ENCODE results near the gene C2orf92.

Gene C2orf92

DNA sequence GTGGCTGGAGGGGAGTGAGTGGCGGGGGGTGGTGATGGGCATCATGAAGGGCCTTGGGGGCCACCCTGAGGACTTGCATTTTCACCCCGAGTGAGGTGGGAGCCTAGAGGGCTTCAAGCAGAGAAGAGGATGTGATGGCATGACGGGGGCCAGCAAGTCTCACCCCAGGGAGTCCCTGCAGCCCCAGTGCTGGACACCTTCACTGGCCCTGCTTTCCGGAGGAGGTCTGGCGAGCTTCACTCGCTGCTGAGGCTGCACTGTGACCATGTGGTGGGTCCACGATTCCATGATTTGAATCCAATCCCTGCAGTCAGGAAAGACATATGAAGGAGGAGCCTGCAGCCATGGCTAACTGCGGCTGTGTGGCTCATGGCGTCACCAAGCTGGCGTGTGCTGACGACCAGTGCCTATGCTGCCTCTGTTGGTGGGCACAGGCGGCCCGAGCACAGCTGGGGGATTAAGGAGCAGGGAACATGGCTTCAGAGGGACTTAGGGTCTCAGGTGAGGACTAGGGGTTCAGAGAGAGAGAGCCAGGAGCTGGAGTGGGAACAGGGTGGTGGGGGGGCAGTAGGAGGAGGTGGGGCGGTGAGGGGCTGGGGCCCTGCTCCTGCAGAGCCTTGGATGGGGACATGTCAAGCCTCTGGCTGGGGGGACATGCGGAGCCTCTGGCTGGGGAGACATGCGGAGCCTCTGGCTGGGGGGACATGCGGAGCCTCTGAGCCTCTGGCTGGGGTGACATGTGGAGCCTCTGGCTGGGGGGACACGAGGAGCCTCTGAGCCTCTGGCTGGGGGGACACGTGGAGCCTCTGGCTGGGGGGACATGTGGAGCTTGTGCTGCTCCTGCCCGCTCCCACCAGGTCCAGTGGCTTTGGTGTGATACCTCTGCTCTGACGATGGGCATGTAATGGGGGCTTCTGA is 47.4 kb downstream of the C2orf92 start:
- no peaks in the 10 kb centered on the region for H3K4me1 ChIP-seq (ENCODE audit: insufficient read depth, poor library complexity, severe bottlenecking)
- H3K27ac ChIP-seq (ENCODE audit: poor library complexity, severe bottlenecking) = no peak overlapping the region
- no peak for DNase-seq (ENCODE audit: low spot score)
- ATAC-seq (ENCODE audit: low read depth) = no peak
- H3K27me3 ChIP-seq (ENCODE audit: insufficient read depth, poor library complexity, severe bottlenecking) = no peaks in the 10 kb centered on the region
- no peaks in the 10 kb centered on the region for H3K36me3 ChIP-seq (ENCODE audit: low read depth)
- H3K9me3 ChIP-seq (ENCODE audit: severe bottlenecking) = no peaks in the 10 kb centered on the region
- no peak overlapping the region for H3K4me3 ChIP-seq (ENCODE audit: severe bottlenecking)
- TF ChIP-seq, protein P1, sequence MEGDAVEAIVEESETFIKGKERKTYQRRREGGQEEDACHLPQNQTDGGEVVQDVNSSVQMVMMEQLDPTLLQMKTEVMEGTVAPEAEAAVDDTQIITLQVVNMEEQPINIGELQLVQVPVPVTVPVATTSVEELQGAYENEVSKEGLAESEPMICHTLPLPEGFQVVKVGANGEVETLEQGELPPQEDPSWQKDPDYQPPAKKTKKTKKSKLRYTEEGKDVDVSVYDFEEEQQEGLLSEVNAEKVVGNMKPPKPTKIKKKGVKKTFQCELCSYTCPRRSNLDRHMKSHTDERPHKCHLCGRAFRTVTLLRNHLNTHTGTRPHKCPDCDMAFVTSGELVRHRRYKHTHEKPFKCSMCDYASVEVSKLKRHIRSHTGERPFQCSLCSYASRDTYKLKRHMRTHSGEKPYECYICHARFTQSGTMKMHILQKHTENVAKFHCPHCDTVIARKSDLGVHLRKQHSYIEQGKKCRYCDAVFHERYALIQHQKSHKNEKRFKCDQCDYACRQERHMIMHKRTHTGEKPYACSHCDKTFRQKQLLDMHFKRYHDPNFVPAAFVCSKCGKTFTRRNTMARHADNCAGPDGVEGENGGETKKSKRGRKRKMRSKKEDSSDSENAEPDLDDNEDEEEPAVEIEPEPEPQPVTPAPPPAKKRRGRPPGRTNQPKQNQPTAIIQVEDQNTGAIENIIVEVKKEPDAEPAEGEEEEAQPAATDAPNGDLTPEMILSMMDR (IDR thresholded peaks at IDR 0.05; ENCODE audit: poor library complexity, severe bottlenecking) = no peak

DNA sequence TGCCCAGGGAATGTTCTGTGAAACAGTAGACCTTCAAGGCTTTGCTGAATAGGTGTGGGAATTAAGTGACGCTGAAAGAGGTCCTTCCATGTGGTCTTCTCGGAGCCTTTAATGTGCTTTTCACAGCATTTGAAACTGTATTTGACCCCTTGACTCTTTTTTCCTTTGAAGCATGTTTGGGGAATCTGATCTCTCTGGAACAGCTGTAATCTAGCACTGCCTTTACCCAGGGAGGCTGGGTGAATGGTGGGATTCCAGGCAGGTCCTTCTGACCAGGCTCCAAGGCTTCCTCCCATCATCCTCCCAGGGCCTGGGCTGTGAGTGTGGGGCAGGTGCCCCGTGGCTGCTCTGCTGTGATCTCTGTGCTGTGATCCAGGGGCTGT is 48.1 kb downstream of the C2orf92 start:
- TF ChIP-seq, protein P1 (IDR thresholded peaks at IDR 0.05; ENCODE audit: poor library complexity, severe bottlenecking) = no peak
- H3K9me3 ChIP-seq (ENCODE audit: severe bottlenecking) = no peaks in the 10 kb centered on the region
- H3K4me1 ChIP-seq (ENCODE audit: insufficient read depth, poor library complexity, severe bottlenecking) = no peaks in the 10 kb centered on the region
- no peaks in the 10 kb centered on the region for H3K27me3 ChIP-seq (ENCODE audit: insufficient read depth, poor library complexity, severe bottlenecking)
- H3K4me3 ChIP-seq (ENCODE audit: severe bottlenecking) = no peak overlapping the region
- no peaks in the 10 kb centered on the region for H3K36me3 ChIP-seq (ENCODE audit: low read depth)
- DNase-seq (ENCODE audit: low spot score) = no peak
- ATAC-seq (ENCODE audit: low read depth) = no peak
- no peak overlapping the region for H3K27ac ChIP-seq (ENCODE audit: poor library complexity, severe bottlenecking)

DNA sequence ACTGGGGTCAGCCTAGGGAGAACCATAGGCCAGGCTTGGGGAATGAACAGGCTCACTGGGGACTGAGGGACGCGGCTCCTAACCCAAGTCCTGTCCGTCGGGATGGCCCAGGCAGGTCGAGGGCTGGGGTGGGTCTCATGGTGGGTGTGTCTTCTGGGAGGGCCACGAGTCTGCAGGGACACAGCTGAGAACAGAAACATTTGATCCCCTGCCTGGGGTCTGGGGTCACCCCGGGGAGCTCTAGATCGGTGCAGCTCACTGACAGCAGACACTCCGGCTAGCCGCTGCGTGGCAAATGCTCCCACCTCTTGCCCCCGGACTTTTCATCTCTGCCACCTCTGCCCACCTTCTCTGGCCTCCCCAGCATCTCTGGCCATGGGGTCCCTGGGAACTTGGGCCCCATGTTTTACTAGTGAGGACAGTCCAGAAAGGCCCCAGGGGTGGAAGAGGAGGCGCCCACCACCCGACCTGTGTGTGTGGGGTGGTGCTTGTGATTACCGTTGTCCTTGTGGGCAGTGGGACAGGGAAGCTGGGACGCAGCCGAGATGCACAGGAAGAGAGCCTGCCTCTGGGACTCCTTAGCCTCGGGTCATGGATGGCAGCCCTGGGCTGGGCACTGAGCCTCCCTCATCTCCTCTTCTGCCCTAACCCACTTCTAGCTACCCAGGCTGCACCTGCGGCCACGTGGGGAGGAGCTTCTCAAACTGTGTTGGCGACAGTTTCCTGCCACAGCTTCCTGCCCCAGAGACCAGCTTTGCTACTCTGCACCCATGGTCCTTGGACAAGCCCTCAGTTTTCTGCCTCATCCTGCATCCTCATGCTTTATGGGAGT is 48.8 kb downstream of the C2orf92 start:
- 0 out of 3 replicates have a peak, but pooled peaks have one; percentile 7 for ATAC-seq (ENCODE audit: low read depth)
- Histone ChIP-seq H3K4me1 (ENCODE audit: insufficient read depth, poor library complexity, severe bottlenecking) (no peaks in the 10 kb centered on the region), H3K27ac (ENCODE audit: poor library complexity, severe bottlenecking) (no peak overlapping the region), H3K4me3 (ENCODE audit: severe bottlenecking) (no peak overlapping the region), H3K9me3 (ENCODE audit: severe bottlenecking) (no peaks in the 10 kb centered on the region), H3K27me3 (ENCODE audit: insufficient read depth, poor library complexity, severe bottlenecking) (no peaks in the 10 kb centered on the region), H3K36me3 (ENCODE audit: low read depth) (no peaks in the 10 kb centered on the region)
- no peak for DNase-seq (ENCODE audit: low spot score)
- TF ChIP-seq, protein P1 (IDR thresholded peaks at IDR 0.05; ENCODE audit: poor library complexity, severe bottlenecking) = no peak

DNA sequence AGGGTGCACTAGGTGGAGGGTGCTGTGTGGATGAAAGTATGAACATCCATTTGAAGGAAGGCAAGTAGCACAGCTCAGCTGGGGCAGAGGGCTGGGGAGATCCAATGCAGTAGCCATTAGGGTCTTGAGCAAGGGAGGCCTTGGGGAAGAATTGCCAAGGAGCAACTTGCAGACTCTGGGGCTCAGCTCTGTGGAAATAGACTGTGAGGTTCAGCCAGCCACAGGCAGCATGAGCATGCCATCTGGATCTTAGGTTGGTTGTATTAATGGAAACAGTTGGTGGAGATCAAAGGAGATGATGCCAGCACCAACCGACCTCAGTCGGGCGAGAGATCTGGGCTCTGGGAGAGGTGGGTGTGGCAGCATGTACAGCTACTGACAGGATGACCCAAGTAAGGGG is 49.4 kb downstream of the C2orf92 start:
- no peaks in the 10 kb centered on the region for H3K36me3 ChIP-seq (ENCODE audit: low read depth)
- no peaks in the 10 kb centered on the region for H3K4me1 ChIP-seq (ENCODE audit: insufficient read depth, poor library complexity, severe bottlenecking)
- TF ChIP-seq, protein P1 (IDR thresholded peaks at IDR 0.05; ENCODE audit: poor library complexity, severe bottlenecking) = no peak
- ATAC-seq (ENCODE audit: low read depth) = no peak
- H3K27ac ChIP-seq (ENCODE audit: poor library complexity, severe bottlenecking) = no peak overlapping the region
- H3K9me3 ChIP-seq (ENCODE audit: severe bottlenecking) = no peaks in the 10 kb centered on the region
- no peak for DNase-seq (ENCODE audit: low spot score)
- H3K27me3 ChIP-seq (ENCODE audit: insufficient read depth, poor library complexity, severe bottlenecking) = peaks cover 6% of the 10 kb centered on the region
- no peak overlapping the region for H3K4me3 ChIP-seq (ENCODE audit: severe bottlenecking)
